Inferior parietal cortex (tissue), 1 donor: ENCODE data around the gene TEAD1.

Experiments
- DNase-seq: peaks from one replicate; pipeline ENCODE4 v3.0.0-alpha.2; 2016; ENCODE audit errors: extremely low spot score

The TEAD1 gene

DNA sequence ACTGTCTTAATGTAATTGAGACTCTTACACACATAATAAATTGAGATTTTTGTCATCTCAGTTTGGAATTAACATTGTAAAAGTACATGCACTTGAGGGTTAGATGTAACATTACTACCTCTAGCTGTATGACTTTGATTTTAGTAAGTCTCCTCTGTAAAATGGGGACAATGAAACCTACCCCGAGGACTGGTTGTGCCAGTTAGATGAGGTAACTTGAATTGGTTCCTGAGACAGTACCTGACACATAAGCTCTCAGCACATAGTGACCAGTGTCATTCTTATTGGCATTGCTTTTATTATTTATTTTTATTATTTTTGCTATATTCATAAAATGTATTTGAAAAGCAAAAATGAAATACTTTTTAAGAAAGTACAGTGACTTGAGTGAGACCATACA lies 114.8 kb downstream of the TEAD1 start:
- DNase-seq = no peak

DNA sequence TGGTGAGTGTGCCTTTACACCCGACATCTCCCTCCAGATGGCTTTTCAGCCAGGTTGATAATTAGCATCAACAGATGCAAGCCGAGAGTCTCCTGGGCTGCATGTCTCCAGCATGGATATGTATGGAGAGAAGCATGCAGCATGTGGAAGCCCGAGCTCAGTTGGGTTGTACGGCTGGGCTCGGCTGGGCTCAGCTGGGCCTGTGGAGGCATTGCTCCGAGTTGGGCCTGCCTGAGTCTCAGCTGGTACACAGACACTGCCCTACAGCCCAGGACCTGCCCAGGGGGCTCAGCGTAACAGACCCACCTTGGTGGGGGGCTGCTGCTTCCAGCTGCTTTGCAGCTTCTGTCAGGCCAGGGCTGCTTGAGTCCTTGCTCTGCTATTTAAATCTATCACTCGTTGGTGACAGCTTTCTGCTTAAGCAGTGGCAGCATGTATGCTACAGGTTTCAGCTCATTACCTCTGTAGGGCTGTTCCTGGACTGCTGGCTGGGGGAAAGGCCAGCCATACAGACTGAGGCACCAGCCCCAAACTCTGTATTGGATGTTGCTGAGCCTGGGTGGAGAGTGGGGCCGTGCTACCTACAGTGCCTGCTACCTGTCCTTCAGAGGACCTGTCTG lies 115.5 kb downstream of the TEAD1 start:
- DNase-seq = no peak

DNA sequence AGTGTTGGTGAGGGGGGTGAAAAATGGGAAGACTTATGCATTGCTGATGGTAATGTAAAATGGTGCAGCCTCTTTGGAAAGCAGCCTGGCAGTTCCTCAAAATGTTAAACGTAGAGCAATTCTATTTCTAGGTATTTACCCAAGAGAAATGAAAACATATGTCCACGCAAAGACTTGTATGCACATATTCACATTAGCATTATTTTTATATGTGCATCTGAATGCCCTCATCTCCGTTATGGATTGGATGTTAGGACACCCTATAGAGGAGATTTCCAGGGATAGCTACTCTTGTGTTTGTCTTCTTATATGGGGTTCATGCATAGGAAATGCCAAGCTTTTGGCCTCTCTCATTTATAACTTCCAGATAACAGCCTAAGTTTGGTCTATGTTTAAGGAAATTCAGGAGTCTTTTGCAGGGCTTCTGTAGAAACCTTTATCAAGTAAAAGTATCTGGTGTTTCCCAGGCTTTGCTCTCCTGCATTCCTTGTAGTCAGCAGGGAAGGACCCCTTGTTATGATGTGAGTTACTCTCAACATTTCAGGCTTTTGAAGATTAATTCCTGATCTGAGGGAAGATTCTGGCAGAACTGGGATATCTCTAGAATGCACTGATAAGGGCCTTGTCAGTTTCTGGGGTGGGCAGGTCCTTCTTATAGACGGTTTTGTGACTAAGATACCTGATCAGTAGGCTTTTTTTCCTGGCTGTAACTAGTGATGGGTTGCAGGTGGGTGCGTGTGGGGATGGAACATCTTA lies 116.8 kb downstream of the TEAD1 start:
- no peak for DNase-seq

DNA sequence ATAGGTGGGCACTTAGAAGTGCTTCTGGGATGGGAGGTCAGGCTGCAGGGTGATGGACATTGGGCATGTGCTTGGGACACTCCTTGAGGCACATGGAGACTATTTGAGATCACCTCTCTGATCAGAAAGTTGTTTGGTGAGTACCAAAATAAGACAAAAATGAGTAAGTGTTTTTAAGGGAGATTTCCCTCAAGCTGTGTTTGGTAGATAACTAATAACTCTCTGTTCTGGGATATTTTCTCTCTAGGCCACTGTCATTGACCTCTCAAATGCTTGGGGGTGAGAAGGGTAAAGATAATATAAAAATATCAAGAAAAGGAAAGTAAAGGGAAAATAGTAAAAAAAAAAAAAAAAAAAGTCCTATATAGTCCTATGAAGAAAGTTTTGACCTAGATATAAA lies 117.8 kb downstream of the TEAD1 start:
- DNase-seq = no peak

GRCh38 chr11:12792590-12792989 lies 118.4 kb downstream of the TEAD1 start:
- DNase-seq = no peak

- no peak for DNase-seq
Observed at GRCh38 chr11:12793065-12793464, 118.8 kb downstream of the TEAD1 start.

GRCh38 chr11:12793506-12793905 lies 119.3 kb downstream of the TEAD1 start:
- no peak for DNase-seq

GRCh38 chr11:12794576-12795230 lies 120.5 kb downstream of the TEAD1 start:
- DNase-seq = no peak

DNA sequence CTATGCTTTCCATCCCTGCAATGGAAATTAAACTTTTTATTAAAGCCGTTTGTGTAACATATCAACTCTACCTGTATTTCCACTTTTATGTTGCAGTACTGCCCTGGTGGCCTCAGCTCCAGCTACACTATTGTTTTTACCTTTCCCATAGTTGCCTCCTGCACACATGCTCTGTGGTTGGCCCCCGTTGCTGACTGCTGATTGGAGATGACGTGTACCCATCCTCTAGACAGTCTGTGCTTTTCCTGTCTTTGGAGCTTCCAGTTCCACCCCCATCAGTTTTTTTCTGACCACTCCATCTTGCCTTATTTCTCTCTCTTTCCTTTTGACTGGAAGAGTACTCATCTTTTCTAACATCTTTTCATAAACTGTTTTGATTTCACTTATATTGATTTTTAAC lies 123.8 kb downstream of the TEAD1 start:
- no peak for DNase-seq

GRCh38 chr11:12798609-12799011 lies 124.4 kb downstream of the TEAD1 start:
- no peak for DNase-seq

- DNase-seq = no peak
Observed at GRCh38 chr11:12799334-12799835, 125.2 kb downstream of the TEAD1 start.

- DNase-seq = no peak
Observed at GRCh38 chr11:12800032-12800671, 125.9 kb downstream of the TEAD1 start.

DNA sequence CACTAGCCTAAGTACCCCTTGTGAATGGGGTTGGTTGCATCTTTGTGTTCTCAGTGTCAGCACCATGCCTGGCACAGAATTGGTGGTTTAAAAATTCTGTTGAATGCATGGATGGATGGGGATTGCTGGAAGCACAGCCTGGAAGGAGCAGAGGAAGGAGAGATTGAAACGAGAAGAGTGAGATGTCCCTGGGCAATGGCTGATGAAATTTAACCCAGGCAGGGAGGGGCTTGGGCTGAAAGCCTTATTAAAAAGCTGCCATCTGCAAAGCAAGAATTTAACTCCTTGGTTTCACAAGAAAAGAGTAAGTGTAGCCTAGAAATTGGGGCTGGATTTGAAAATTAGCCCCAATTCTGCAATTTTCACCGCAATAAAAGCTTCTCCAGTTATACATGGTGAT lies 126.7 kb downstream of the TEAD1 start:
- DNase-seq = no peak

DNA sequence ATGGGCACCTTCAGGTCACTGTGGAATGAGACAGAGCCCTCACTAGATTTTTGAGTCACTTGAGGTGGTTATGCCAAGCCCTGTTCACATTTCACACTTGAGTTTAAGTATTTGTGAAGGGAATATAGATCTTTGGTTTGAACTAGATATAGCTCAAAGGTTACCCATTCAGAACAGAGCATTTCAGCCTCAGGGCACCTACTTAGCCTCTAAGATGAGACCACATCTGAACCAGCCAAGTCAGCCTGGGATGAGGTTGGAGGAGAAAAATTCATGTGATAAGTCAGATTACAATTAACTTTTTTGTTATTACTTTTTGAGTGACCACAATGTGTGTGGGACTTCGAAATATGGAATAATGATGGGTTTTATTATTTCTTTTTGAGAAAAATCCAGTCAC lies 127.8 kb downstream of the TEAD1 start:
- DNase-seq = no peak

- no peak for DNase-seq
Observed at GRCh38 chr11:12802418-12803085, 128.3 kb downstream of the TEAD1 start.

DNA sequence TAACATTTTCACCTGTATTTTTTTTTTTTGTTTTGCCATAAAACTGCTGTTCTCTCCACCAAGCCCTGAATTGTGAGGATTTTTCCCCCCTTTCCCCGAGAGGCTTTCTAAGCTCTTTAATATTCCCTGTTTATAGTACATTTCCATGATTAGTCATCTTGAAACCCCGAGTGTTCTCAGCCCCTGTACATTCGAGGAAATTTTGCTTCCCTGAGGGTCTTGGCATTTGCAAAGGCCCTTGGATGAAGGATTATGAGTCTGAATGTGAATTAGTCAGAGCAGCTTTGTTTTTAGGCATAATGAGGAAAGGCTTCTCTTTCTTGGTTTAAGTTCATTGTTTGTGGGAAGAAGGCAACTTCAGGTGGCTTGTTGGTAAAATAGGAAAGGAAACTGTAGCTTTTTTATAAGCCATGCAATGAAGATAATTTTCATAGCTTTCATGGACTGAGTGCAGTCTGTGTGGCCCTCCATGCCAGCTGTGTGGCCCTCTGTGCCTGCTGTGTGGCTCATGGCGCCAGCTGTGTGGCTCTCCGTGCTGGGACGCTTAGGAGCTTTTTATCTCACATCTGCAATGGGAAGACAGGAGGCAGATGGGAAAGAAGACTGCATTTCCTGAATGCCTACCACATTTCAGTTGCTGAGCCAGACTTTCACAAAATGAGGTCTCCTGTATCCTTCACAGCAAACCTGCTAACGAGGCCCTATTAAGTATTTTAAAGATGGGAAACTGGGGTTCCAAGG lies 129.0 kb downstream of the TEAD1 start:
- DNase-seq = no peak

- no peak for DNase-seq
Observed at GRCh38 chr11:12806113-12806512, 131.9 kb downstream of the TEAD1 start.

GRCh38 chr11:12807621-12808020 lies 133.4 kb downstream of the TEAD1 start:
- no peak for DNase-seq

DNA sequence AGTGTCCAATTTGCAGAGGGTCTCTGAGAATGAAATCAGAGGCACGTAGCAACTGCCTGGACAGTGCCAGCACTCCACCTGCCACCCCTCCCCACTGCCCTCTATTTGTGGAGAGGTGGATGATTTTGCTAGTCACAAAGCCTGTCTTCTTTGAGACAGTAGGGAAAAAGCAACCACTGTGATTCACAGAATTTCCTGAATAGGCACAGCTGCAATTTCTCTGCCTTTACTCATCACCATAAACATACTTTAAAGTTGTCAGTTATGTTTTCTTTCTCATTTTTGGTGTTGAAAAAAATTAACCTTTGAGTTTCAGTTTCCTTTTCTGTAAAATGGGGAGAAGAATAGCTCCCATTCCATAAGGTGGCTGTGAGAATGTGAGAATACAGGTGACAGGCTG lies 134.3 kb downstream of the TEAD1 start:
- DNase-seq = no peak

GRCh38 chr11:12809364-12809763 lies 135.1 kb downstream of the TEAD1 start:
- DNase-seq = no peak
